H9 (cell line): Measurements from ENCODE around the gene CBFA2T2. TPM values are rescaled to one million over a fixed set of nuclear protein-coding genes. Genes with fewer than 3 reads are reported as not detected.

ENCODE experiments used
- DNase-seq: peaks from one replicate; pipeline ENCODE4 v3.0.0-alpha.2; 2017
- H2AFZ ChIP-seq: one replicate; pipeline ENCODE4 v1.6.1; 2013; ENCODE audit warnings: mild to moderate bottlenecking, low read length, control low read depth, moderate library complexity
- H2AK5ac ChIP-seq: 2 replicates; pipeline ENCODE4 v1.6.1; 2013; ENCODE audit warnings: low read length, control low read depth, mixed read lengths; ENCODE audit not compliant: insufficient read length
- H2BK120ac ChIP-seq: one replicate; pipeline ENCODE4 v1.6.1; 2013; ENCODE audit warnings: low read depth, mild to moderate bottlenecking, low read length, control low read depth, inconsistent platforms; ENCODE audit not compliant: poor library complexity, severe bottlenecking
- H2BK12ac ChIP-seq: 2 replicates; pipeline ENCODE4 v1.6.1; 2013; ENCODE audit warnings: low read length, control low read depth, mixed read lengths, low read depth; ENCODE audit not compliant: insufficient read length
- H2BK15ac ChIP-seq: 2 replicates; pipeline ENCODE4 v1.6.1; 2013; ENCODE audit warnings: low read depth, low read length, control low read depth
- H2BK20ac ChIP-seq: one replicate; pipeline ENCODE4 v1.6.1; 2013; ENCODE audit warnings: low read depth, mild to moderate bottlenecking, low read length, control low read depth, inconsistent platforms; ENCODE audit not compliant: poor library complexity, severe bottlenecking
- H2BK5ac ChIP-seq: 2 replicates; pipeline ENCODE4 v1.6.1; 2013; ENCODE audit warnings: low read length, control low read depth, mixed read lengths; ENCODE audit not compliant: insufficient read length
- H3K14ac ChIP-seq: 2 replicates; pipeline ENCODE4 v1.6.1; 2013; ENCODE audit warnings: low read length, control low read depth; ENCODE audit not compliant: insufficient read depth
- H3K18ac ChIP-seq: 2 replicates; pipeline ENCODE4 v1.6.1; 2013; ENCODE audit warnings: low read depth, mild to moderate bottlenecking, mixed read lengths, low read length, control low read depth; ENCODE audit not compliant: insufficient read length
- H3K23ac ChIP-seq: 2 replicates; pipeline ENCODE4 v1.6.1; 2013; ENCODE audit warnings: low read length, control low read depth, mixed read lengths, low read depth; ENCODE audit not compliant: insufficient read length
- H3K23me2 ChIP-seq: 2 replicates; pipeline ENCODE4 v1.6.1; 2013; ENCODE audit warnings: low read depth, mild to moderate bottlenecking, mixed read lengths, low read length, control low read depth; ENCODE audit not compliant: insufficient read length, poor library complexity, severe bottlenecking
- H3K27ac ChIP-seq: 2 replicates; pipeline ENCODE4 v1.5.1; 2013; ENCODE audit warnings: low read length, control low read depth, mixed read lengths, low read depth; ENCODE audit not compliant: insufficient read length
- H3K27me3 ChIP-seq: 2 replicates; pipeline ENCODE4 v1.6.1; 2013; ENCODE audit warnings: low read length, control low read depth, inconsistent platforms; ENCODE audit not compliant: insufficient read depth
- H3K4ac ChIP-seq: 2 replicates; pipeline ENCODE4 v1.6.1; 2013; ENCODE audit warnings: low read depth, mild to moderate bottlenecking, control low read depth, inconsistent platforms, low read length, moderate library complexity
- H3K4me1 ChIP-seq: 2 replicates; pipeline ENCODE4 v1.6.1; 2013; ENCODE audit warnings: low read length, control low read depth, inconsistent platforms; ENCODE audit not compliant: insufficient read depth
- H3K4me2 ChIP-seq: 2 replicates; pipeline ENCODE4 v1.6.1; 2013; ENCODE audit warnings: low read length, control low read depth, mixed read lengths; ENCODE audit not compliant: insufficient read length, insufficient read depth
- H3K56ac ChIP-seq: 2 replicates; pipeline ENCODE4 v1.6.1; 2013; ENCODE audit warnings: low read depth, mild to moderate bottlenecking, mixed read lengths, low read length, control low read depth; ENCODE audit not compliant: insufficient read length
- H3K79me1 ChIP-seq: 2 replicates; pipeline ENCODE4 v1.6.1; 2013; ENCODE audit warnings: low read depth, mild to moderate bottlenecking, moderate library complexity, low read length, control low read depth, inconsistent platforms; ENCODE audit not compliant: insufficient read depth, poor library complexity, severe bottlenecking
- H3K79me2 ChIP-seq: 2 replicates; pipeline ENCODE4 v1.6.1; 2013; ENCODE audit warnings: low read length, control low read depth, inconsistent platforms; ENCODE audit not compliant: insufficient read depth
- H3K9ac ChIP-seq: 2 replicates; pipeline ENCODE4 v1.6.1; 2013; ENCODE audit warnings: low read length, control low read depth, mixed read lengths; ENCODE audit not compliant: insufficient read length; ENCODE audit errors: extremely low read depth
- H3K9me3 ChIP-seq: one replicate; pipeline ENCODE4 v1.6.1; 2013; ENCODE audit warnings: low read depth, low read length, inconsistent platforms; ENCODE audit not compliant: control insufficient read depth
- H3T11ph ChIP-seq: one replicate; pipeline ENCODE4 v1.6.1; 2013; ENCODE audit warnings: mild to moderate bottlenecking, low read length, control low read depth, inconsistent platforms
- H4K20me1 ChIP-seq: one replicate; pipeline ENCODE4 v1.6.1; 2013; ENCODE audit not compliant: control insufficient read depth, insufficient read length, insufficient read depth
- H4K5ac ChIP-seq: 2 replicates; pipeline ENCODE4 v1.6.1; 2013; ENCODE audit warnings: low read depth, mild to moderate bottlenecking, mixed read lengths, low read length, control low read depth; ENCODE audit not compliant: insufficient read length
- H4K8ac ChIP-seq: replicated peaks from 2 replicates; pipeline ENCODE4 v1.6.1; 2013; ENCODE audit warnings: low read length, control low read depth, mixed read lengths, low read depth; ENCODE audit not compliant: insufficient read length
- H4K91ac ChIP-seq: 2 replicates; pipeline ENCODE4 v1.6.1; 2013; ENCODE audit warnings: low read depth, mild to moderate bottlenecking, moderate library complexity, mixed read lengths, low read length, control low read depth; ENCODE audit not compliant: insufficient read length
- H3K27ac Mint-ChIP-seq, 3 experiments: 2 replicates in 2 of 3; 3 replicates in 1 of 3; pipeline ENCODE4 v1.8.0; 2020 to 2021; ENCODE audit warnings: mixed read lengths in 3 of 3, mild to moderate bottlenecking in 1 of 3, moderate library complexity in 1 of 3
- H3K27me3 Mint-ChIP-seq: 2 replicates; pipeline ENCODE4 v1.8.0; 2021; ENCODE audit warnings: low read depth, mild to moderate bottlenecking, moderate library complexity, mixed read lengths
- H3K36me3 Mint-ChIP-seq, 3 experiments: 2 replicates in 2 of 3; 3 replicates in 1 of 3; pipeline ENCODE4 v1.8.0; 2020 to 2021; ENCODE audit warnings: low read depth in 3 of 3, mixed read lengths in 3 of 3; ENCODE audit not compliant: insufficient read depth in 1 of 3
- H3K4me1 Mint-ChIP-seq, 2 experiments: 2 replicates each; pipeline ENCODE4 v1.8.0; 2020; ENCODE audit warnings: mixed read lengths in 2 of 2
- H3K4me3 Mint-ChIP-seq, 2 experiments: 2 replicates in 1 of 2; 3 replicates in 1 of 2; pipeline ENCODE4 v1.8.0; 2020 to 2021; ENCODE audit warnings: mild to moderate bottlenecking in 2 of 2, mixed read lengths in 2 of 2, moderate library complexity in 1 of 2
- H3K9me3 Mint-ChIP-seq, 2 experiments: 2 replicates in 1 of 2; 3 replicates in 1 of 2; pipeline ENCODE4 v1.8.0; 2020; ENCODE audit warnings: mild to moderate bottlenecking in 2 of 2, mixed read lengths in 2 of 2, moderate library complexity in 1 of 2
- WGBS: extraction: QIAGEN DNeasy Blood & Tissue Kit; methylation state at CpG from one replicate; pipeline ENCODE4 v1.1.7; 2013; ENCODE audit warnings: missing lambda C conversion rate, low lambda C conversion rate, mixed read lengths; ENCODE audit not compliant: insufficient read length; ENCODE audit errors: extremely low coverage; 5-methylcytosine and 5-hydroxymethylcytosine counted together
- total RNA-seq: library from RNA; stranded (reverse); gene quantifications from 2 replicates; pipeline ENCODE4 v1.2.1, GENCODE V29; 2021
- TF ChIP-seq, protein P1 (sequence below): fragments of 200-600 bp; sonication (generic); conservative IDR thresholded peaks from 3 replicates; pipeline ENCODE4 v1.8.0; 2021; ENCODE audit warnings: antibody characterized with exemption, mild to moderate bottlenecking

CBFA2T2 gene
- total RNA-seq, 1 experiment from 2014 or later: 11.2 TPM

DNA sequence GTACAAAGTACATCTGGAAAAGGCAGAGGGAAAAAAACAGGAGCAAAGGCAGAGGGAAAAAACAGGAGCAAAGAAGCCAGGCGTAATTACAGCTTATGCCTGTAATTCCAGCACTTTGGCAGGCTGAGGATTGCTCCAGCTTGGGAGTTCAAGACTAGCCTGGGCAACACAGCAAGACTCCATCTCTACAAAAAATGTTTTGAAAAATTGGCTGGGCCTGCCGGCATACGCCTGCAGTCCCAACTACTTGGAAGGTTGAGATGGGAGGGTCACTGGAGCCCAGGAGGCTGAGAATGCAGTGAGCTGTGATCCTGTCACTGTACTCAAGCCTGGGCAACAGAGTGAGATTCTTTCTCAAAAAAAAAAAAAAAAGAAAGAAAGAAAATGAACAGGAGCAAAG lies 19.0 kb upstream of the CBFA2T2 start:
- no peak for DNase-seq
- Histone ChIP-seq H3K14ac (no peak overlapping the region), H4K91ac (no peak overlapping the region), H3K56ac (no peak overlapping the region), H3K4ac (no peak overlapping the region), H2AK5ac (no peak overlapping the region), H2AFZ (no peak overlapping the region), H3K79me1 (no peaks in the 10 kb centered on the region), H3K18ac (no peak overlapping the region), H3K27ac (no peak overlapping the region), H2BK120ac (no peak overlapping the region), H3K4me2 (no peak overlapping the region), H3K27me3 (no peaks in the 10 kb centered on the region), H3K23ac (no peak overlapping the region), H4K20me1 (no peaks in the 10 kb centered on the region), H2BK20ac (no peak overlapping the region), H4K5ac (no peak overlapping the region), H3K4me1 (no peaks in the 10 kb centered on the region), H3K9ac (no peak overlapping the region), H4K8ac (no peak overlapping the region), H3K9me3 (no peaks in the 10 kb centered on the region), H3T11ph (no peak overlapping the region), H3K23me2 (no peaks in the 10 kb centered on the region), H2BK5ac (no peak overlapping the region), H3K79me2 (no peaks in the 10 kb centered on the region), H2BK15ac (no peak overlapping the region), H2BK12ac (no peak overlapping the region)
- peaks cover 21 to 22% of the 10 kb centered on the region in 2 experiments for H3K4me1 Mint-ChIP-seq
- H3K9me3 Mint-ChIP-seq: no peaks in the 10 kb centered on the region
- no CpG with 5 or more reads among the region's 3 CpGs for WGBS
- TF ChIP-seq, protein P1, sequence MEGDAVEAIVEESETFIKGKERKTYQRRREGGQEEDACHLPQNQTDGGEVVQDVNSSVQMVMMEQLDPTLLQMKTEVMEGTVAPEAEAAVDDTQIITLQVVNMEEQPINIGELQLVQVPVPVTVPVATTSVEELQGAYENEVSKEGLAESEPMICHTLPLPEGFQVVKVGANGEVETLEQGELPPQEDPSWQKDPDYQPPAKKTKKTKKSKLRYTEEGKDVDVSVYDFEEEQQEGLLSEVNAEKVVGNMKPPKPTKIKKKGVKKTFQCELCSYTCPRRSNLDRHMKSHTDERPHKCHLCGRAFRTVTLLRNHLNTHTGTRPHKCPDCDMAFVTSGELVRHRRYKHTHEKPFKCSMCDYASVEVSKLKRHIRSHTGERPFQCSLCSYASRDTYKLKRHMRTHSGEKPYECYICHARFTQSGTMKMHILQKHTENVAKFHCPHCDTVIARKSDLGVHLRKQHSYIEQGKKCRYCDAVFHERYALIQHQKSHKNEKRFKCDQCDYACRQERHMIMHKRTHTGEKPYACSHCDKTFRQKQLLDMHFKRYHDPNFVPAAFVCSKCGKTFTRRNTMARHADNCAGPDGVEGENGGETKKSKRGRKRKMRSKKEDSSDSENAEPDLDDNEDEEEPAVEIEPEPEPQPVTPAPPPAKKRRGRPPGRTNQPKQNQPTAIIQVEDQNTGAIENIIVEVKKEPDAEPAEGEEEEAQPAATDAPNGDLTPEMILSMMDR: no peak
- H3K27me3 Mint-ChIP-seq: peaks cover 2% of the 10 kb centered on the region; the same call in 1 of the 2 replicates
- no peak overlapping the region for H3K4me3 Mint-ChIP-seq
- no peaks in the 10 kb centered on the region for H3K36me3 Mint-ChIP-seq
- no peak overlapping the region for H3K27ac Mint-ChIP-seq
